ENCODE results near the gene CDK4. TPM values are rescaled to one million over a fixed set of nuclear protein-coding genes. Genes with fewer than 3 reads are reported as not detected.
A peak's percentile ranks its signal among the peaks of the same experiment; 100 is the strongest.

Gene CDK4
- total and polyA plus RNA-seq, 2 of the 13 experiments (the other 11 are each of a cell fraction or from before 2014, with no cell fraction given) = 191 to 209 TPM

- no peak for TF ChIP-seq ZNF280D (CRISPR knock-in tag; IDR thresholded peaks at IDR 0.05)
- no peak for TF ChIP-seq GATA4 (IDR thresholded peaks at IDR 0.05; ENCODE audit: borderline replicate concordance, low read depth)
- no peak for TF ChIP-seq TMF1 (CRISPR knock-in tag; IDR thresholded peaks at IDR 0.05; ENCODE audit: low read depth)
- TF ChIP-seq FOXO1 (CRISPR knock-in tag; IDR thresholded peaks at IDR 0.05) = 0 out of 2 replicates have a peak, but pooled peaks have one; percentile 32
- TF ChIP-seq TFAP4 (IDR thresholded peaks at IDR 0.05; ENCODE audit: borderline replicate concordance, low read depth) = no peak
- TF ChIP-seq KLF15 (CRISPR knock-in tag; IDR thresholded peaks at IDR 0.05; ENCODE audit: borderline replicate concordance) = no peak
- peak; percentile 82 for TF ChIP-seq ZNF501 (CRISPR knock-in tag; IDR thresholded peaks at IDR 0.05)
- TF ChIP-seq, protein P1, sequence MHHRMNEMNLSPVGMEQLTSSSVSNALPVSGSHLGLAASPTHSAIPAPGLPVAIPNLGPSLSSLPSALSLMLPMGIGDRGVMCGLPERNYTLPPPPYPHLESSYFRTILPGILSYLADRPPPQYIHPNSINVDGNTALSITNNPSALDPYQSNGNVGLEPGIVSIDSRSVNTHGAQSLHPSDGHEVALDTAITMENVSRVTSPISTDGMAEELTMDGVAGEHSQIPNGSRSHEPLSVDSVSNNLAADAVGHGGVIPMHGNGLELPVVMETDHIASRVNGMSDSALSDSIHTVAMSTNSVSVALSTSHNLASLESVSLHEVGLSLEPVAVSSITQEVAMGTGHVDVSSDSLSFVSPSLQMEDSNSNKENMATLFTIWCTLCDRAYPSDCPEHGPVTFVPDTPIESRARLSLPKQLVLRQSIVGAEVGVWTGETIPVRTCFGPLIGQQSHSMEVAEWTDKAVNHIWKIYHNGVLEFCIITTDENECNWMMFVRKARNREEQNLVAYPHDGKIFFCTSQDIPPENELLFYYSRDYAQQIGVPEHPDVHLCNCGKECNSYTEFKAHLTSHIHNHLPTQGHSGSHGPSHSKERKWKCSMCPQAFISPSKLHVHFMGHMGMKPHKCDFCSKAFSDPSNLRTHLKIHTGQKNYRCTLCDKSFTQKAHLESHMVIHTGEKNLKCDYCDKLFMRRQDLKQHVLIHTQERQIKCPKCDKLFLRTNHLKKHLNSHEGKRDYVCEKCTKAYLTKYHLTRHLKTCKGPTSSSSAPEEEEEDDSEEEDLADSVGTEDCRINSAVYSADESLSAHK (CRISPR knock-in tag; IDR thresholded peaks at IDR 0.05; ENCODE audit: borderline replicate concordance) = no peak
- peak; percentile 65; the same call in 1 of the 2 replicates for TF ChIP-seq ZBTB7A (CRISPR knock-in tag; IDR thresholded peaks at IDR 0.05)
- peak; percentile 80 for TF ChIP-seq XRCC5 (optimal IDR thresholded peaks at IDR 0.05; ENCODE audit: low read length)
- peak; percentile 34; the same call in 1 of the 2 replicates for TF ChIP-seq RXRA (CRISPR knock-in tag; IDR thresholded peaks at IDR 0.05)
- TF ChIP-seq AKAP8 (CRISPR knock-in tag; IDR thresholded peaks at IDR 0.05) = peak; percentile 38; the same call in 1 of the 2 replicates
- TF ChIP-seq RFXANK (CRISPR knock-in tag; IDR thresholded peaks at IDR 0.05) = no peak
- TF ChIP-seq NFE2 (CRISPR knock-in tag; IDR thresholded peaks at IDR 0.05) = no peak
- no peak for TF ChIP-seq ZNF788 (CRISPR knock-in tag; IDR thresholded peaks at IDR 0.05; ENCODE audit: borderline replicate concordance)
- TF ChIP-seq YEATS4 (CRISPR knock-in tag; IDR thresholded peaks at IDR 0.05; ENCODE audit: borderline replicate concordance) = no peak
- TF ChIP-seq MIER2 (CRISPR knock-in tag; IDR thresholded peaks at IDR 0.05) = peak; percentile 52; the same call in 1 of the 2 replicates
- TF ChIP-seq FOSL1 (CRISPR knock-in tag; IDR thresholded peaks at IDR 0.05; ENCODE audit: borderline replicate concordance) = no peak
- no peak for TF ChIP-seq SYNCRIP (IDR thresholded peaks at IDR 0.05; ENCODE audit: insufficient read depth, low read depth, low read length)
- TF ChIP-seq NR2F2 (IDR thresholded peaks at IDR 0.05; ENCODE audit: borderline replicate concordance, low read depth) = no peak
- no peak for TF ChIP-seq HOXA3 (CRISPR knock-in tag; IDR thresholded peaks at IDR 0.05)
- TF ChIP-seq TAF1 (CRISPR knock-in tag; IDR thresholded peaks at IDR 0.05) = 0 out of 2 replicates have a peak, but pooled peaks have one; percentile 13
- TF ChIP-seq MEIS1 (CRISPR knock-in tag; IDR thresholded peaks at IDR 0.05; ENCODE audit: borderline replicate concordance) = no peak
- no peak for TF ChIP-seq TEAD3 (CRISPR knock-in tag; optimal IDR thresholded peaks at IDR 0.05; ENCODE audit: borderline replicate concordance)
These were observed 25.8 kb downstream of the CDK4 start (continued) for GRCh38 chr12:57726151-57726883.
